NT2/D1 (cell line): ENCODE measurements around the gene UBR2.
A peak's percentile ranks its signal among the peaks of the same experiment; 100 is the strongest.

ENCODE experiments used
- DNase-seq: peaks from one replicate; pipeline ENCODE4 v3.0.0-alpha.2; 2011; ENCODE audit warnings: low read depth, low spot score
- H3K27me3 ChIP-seq: 2 replicates; pipeline ENCODE4 v1.6.0; 2011; ENCODE audit warnings: mild to moderate bottlenecking; ENCODE audit not compliant: insufficient read length, insufficient read depth
- H3K36me3 ChIP-seq: 2 replicates; pipeline ENCODE4 v1.6.1; 2011; ENCODE audit warnings: mild to moderate bottlenecking, low read length, mixed read lengths; ENCODE audit not compliant: insufficient read depth, insufficient read length
- H3K4me1 ChIP-seq: 2 replicates; pipeline ENCODE4 v1.5.1; 2011; ENCODE audit not compliant: insufficient read depth, insufficient read length
- H3K4me3 ChIP-seq: 2 replicates; pipeline ENCODE4 v1.5.1; 2011; ENCODE audit warnings: low read depth; ENCODE audit not compliant: insufficient read length
- H3K9ac ChIP-seq: 2 replicates; pipeline ENCODE4 v1.6.0; 2011; ENCODE audit warnings: low read depth; ENCODE audit not compliant: insufficient read length
- H3K9me3 ChIP-seq: 2 replicates; pipeline ENCODE4 v1.5.1; 2011; ENCODE audit warnings: mild to moderate bottlenecking, low read length; ENCODE audit not compliant: insufficient read depth
- SUZ12 ChIP-seq: IDR thresholded peaks from 2 replicates; pipeline ENCODE4 v1.6.1; 2011; ENCODE audit not compliant: insufficient read length, insufficient read depth; ENCODE audit errors: extremely low read depth
- YY1 ChIP-seq: IDR thresholded peaks from 2 replicates; pipeline ENCODE4 v1.6.1; 2011; ENCODE audit not compliant: insufficient read length, insufficient read depth
- ZNF274 ChIP-seq: IDR thresholded peaks from 2 replicates; pipeline ENCODE4 v1.6.1; 2011; ENCODE audit warnings: mild to moderate bottlenecking, low read depth, low read length

Gene UBR2

GRCh38 chr6:42710316-42710715 lies 146.5 kb downstream of the UBR2 start:
- H3K36me3 ChIP-seq, result no peaks in the 10 kb centered on the region
- H3K9me3 ChIP-seq, result peaks cover 11% of the 10 kb centered on the region
- DNase-seq, result peak; percentile 67
- no peaks in the 10 kb centered on the region for H3K27me3 ChIP-seq
- peaks cover 7% of the 10 kb centered on the region for H3K4me1 ChIP-seq
- TF ChIP-seq SUZ12 (no peak), ZNF274 (no peak), YY1 (no peak)
- H3K4me3 ChIP-seq, result no peak overlapping the region
- no peak overlapping the region for H3K9ac ChIP-seq

- no peak overlapping the region for H3K9ac ChIP-seq
- no peak for DNase-seq
- H3K4me1 ChIP-seq, result peaks cover 7% of the 10 kb centered on the region
- no peaks in the 10 kb centered on the region for H3K36me3 ChIP-seq
- peaks cover 11% of the 10 kb centered on the region for H3K9me3 ChIP-seq
- no peaks in the 10 kb centered on the region for H3K27me3 ChIP-seq
- no peak for TF ChIP-seq YY1
- no peak for TF ChIP-seq ZNF274
- no peak for TF ChIP-seq SUZ12
- H3K4me3 ChIP-seq, result no peak overlapping the region
Measured at GRCh38 chr6:42711930-42712329, 148.1 kb downstream of the UBR2 start.

- H3K27me3 ChIP-seq, result no peaks in the 10 kb centered on the region
- TF ChIP-seq YY1 (no peak), ZNF274 (no peak), SUZ12 (no peak)
- no peak overlapping the region for H3K9ac ChIP-seq
- peaks cover 11% of the 10 kb centered on the region for H3K9me3 ChIP-seq
- peaks cover 7% of the 10 kb centered on the region for H3K4me1 ChIP-seq
- no peak overlapping the region for H3K4me3 ChIP-seq
- no peaks in the 10 kb centered on the region for H3K36me3 ChIP-seq
- no peak for DNase-seq
Measured at GRCh38 chr6:42714098-42714761, 150.4 kb downstream of the UBR2 start.

- H3K36me3 ChIP-seq, result no peaks in the 10 kb centered on the region
- no peaks in the 10 kb centered on the region for H3K4me1 ChIP-seq
- no peaks in the 10 kb centered on the region for H3K27me3 ChIP-seq
- peaks cover 11% of the 10 kb centered on the region for H3K9me3 ChIP-seq
- TF ChIP-seq ZNF274, result no peak
- no peak for TF ChIP-seq SUZ12
- TF ChIP-seq YY1, result no peak
- H3K9ac ChIP-seq, result no peak overlapping the region
- DNase-seq, result no peak
- no peak overlapping the region for H3K4me3 ChIP-seq
Measured at GRCh38 chr6:42715871-42716270, 152.0 kb downstream of the UBR2 start.

GRCh38 chr6:42720739-42721138 lies 156.9 kb downstream of the UBR2 start:
- Histone ChIP-seq H3K4me1 (no peaks in the 10 kb centered on the region), H3K9ac (no peak overlapping the region), H3K4me3 (no peak overlapping the region), H3K36me3 (no peaks in the 10 kb centered on the region), H3K27me3 (no peaks in the 10 kb centered on the region), H3K9me3 (no peaks in the 10 kb centered on the region)
- DNase-seq, result no peak
- TF ChIP-seq ZNF274 (no peak), SUZ12 (no peak), YY1 (no peak)

- Histone ChIP-seq H3K4me3 (no peak within 1 kb of the TSS), H3K4me1 (no peaks in the 10 kb centered on the region), H3K9me3 (no peaks in the 10 kb centered on the region), H3K9ac (no peak within 1 kb of the TSS), H3K36me3 (no peaks in the 10 kb centered on the region), H3K27me3 (no peaks in the 10 kb centered on the region)
- TF ChIP-seq YY1 (no peak), ZNF274 (no peak)
- no peak for DNase-seq
Measured at GRCh38 chr6:42722497-42722896, 158.7 kb downstream of the UBR2 start, which contains the start of gene PRPH2. Gene PRPH2, minus strand, starts transcription at chr6:42722597. Its CDS starts 263 bp downstream, at chr6:42722334.

- H3K27me3 ChIP-seq, result no peaks in the 10 kb centered on the region
- no peak overlapping the region for H3K9ac ChIP-seq
- H3K4me1 ChIP-seq, result no peaks in the 10 kb centered on the region
- no peak overlapping the region for H3K4me3 ChIP-seq
- H3K9me3 ChIP-seq, result no peaks in the 10 kb centered on the region
- TF ChIP-seq YY1 (no peak), SUZ12 (no peak), ZNF274 (no peak)
- no peak for DNase-seq
- H3K36me3 ChIP-seq, result no peaks in the 10 kb centered on the region
Measured at GRCh38 chr6:42724825-42725224, 161.0 kb downstream of the UBR2 start.

- H3K4me3 ChIP-seq, result no peak overlapping the region
- H3K9ac ChIP-seq, result no peak overlapping the region
- no peaks in the 10 kb centered on the region for H3K4me1 ChIP-seq
- TF ChIP-seq ZNF274, result no peak
- H3K9me3 ChIP-seq, result no peaks in the 10 kb centered on the region
- H3K36me3 ChIP-seq, result no peaks in the 10 kb centered on the region
- no peaks in the 10 kb centered on the region for H3K27me3 ChIP-seq
- DNase-seq, result no peak
Measured at GRCh38 chr6:42726026-42726425, 162.2 kb downstream of the UBR2 start.
